ENCODE results near the gene PDGFD.

PDGFD gene

DNA sequence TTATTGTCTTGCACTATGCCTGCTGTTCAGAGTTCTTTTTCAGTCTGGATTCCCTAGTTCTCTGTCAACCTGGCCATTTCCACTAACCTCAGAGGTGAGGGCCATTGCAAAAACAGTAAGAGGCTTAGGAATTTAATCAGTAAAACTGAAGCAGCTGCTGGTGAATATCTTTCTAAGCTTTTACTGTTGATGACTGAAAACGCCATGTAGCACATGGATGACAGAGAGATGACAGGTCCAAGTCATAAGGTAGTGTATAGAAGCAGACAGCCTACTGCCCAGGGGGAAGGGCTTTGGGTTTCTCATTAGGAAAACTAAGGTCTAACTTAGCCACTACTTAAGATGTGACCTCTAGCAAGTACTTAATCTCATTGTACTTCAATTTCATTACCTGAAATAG lies 280.1 kb downstream of the PDGFD start:
- no peak for DNase-seq (ENCODE audit: low read depth in 2 of 2)

DNA sequence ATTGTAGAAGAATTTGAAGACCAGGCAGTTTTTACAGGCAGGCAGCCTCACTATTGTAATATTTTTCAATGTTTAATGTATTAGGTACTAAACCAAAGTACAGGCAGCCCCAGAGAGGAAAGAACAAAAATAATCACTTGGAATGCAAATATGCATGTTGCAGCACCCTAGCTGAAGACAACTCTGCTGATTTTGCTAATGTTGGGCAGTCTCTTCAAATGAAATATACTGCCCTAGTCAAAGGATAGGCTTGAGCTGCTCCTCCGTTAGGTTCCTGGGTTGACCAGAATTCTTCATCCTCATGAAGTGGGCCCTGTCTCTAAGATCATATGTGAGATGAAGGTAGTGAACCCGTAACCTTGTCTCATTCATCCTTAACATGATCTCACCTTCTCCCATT lies 280.7 kb downstream of the PDGFD start:
- no peak for DNase-seq (ENCODE audit: low read depth in 2 of 2)

DNA sequence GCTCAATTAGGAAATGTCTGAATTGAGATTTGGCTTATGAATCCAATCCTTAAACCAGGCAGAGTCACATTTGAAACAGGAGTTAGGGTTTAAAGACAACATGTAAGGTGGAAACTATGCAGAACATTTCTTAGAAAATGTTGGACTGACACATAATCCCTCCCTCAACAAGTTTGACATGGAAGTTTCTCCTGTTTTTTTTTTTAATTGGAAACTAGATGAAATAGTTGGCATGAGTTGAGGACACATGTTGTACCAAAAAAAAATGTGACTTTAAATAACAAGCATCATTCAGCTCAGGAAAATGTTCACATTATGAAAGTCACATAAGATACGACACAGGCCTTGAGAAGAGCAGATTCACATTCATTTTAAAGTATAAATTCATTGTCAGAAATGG lies 282.4 kb downstream of the PDGFD start:
- no peak for DNase-seq (ENCODE audit: low read depth in 2 of 2)

DNA sequence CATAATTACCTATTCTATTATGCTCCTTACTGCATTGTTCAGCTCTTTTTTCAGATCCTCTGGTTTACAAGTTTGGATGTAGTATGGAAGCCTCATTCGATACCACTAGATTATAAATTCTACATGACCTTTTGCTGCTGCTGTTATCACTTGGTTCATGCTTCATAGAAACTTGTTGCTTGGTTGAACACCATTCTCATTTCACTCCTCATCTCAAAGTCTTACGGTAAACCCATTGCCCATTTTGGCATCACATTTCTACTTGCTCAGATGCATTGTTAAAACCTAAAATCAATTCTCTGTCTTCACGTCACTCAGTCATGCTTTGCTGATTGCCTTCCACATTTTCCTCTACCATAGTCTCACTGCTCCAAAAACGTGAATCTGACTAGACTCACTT lies 283.0 kb downstream of the PDGFD start:
- no peak for DNase-seq (ENCODE audit: low read depth in 2 of 2)

DNA sequence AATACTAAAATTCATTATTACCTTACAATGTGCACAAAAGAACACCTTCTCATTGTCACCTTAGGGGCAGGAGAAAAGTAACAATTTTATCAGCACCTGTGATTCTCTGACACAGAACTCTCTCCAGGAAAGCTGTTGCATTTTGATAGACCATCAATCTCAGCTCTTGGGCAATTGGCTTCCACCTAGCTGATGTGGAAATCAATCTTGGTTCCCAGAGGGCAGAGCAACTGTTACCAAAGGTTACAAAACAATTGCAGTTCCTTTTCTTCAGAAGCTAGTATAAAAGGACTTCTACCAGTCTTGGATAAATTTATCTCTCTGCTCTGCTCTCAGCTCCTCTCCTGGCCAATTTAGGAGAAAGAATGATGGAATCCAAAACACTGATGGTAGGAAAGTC lies 285.3 kb downstream of the PDGFD start:
- no peak for DNase-seq (ENCODE audit: low read depth in 2 of 2)

DNA sequence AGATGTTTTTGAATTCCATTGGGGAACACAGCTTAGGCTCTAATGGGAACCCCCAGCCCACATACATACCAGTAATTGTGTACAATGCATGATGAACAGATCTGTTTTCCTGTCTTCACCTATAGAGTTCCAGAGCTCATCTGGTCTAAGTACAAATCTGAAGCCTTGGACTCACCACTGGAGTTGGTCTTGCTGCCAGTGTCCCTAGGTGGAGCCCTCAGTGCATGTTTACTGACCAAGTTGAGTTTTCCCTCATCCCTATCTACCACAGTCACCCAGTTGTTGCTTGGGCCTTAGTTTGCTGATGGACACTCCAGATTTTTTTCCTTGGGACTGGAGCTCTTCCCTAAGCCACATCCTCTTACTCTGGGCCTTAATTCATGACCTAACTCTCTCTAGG lies 286.7 kb downstream of the PDGFD start:
- DNase-seq (ENCODE audit: low read depth in 2 of 2): no peak

DNA sequence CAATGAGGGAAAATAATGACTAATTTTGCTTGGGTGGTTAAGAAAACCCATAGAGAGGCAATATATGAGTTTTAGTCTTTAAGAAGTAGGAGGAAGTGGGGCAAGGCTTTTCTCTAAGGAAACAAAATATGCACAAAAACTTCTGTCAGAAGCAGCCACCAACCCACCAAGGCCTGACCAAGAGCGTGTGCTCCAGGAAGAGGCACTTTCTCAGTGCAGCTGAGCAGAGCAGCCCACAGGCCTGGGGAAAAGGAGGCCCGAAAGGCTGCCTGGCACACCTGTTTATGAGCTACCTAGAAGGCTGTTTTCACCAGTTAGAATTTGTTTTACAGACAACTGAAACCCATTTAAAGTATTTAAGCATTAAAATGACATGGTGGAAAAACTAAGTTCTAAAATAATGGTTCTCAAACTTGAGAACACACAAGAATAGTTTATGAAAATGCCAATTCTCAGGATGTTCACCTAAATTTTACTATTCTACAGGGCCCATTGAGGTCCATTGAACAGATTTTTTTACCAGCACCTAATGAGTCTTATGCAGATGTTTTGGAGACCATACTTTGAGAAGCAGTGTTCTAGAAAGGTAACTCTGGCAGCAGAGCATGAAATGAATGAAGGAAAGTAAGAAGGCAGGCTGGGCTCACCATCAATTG lies 288.0 kb downstream of the PDGFD start:
- no peak for DNase-seq (ENCODE audit: low read depth in 2 of 2)

DNA sequence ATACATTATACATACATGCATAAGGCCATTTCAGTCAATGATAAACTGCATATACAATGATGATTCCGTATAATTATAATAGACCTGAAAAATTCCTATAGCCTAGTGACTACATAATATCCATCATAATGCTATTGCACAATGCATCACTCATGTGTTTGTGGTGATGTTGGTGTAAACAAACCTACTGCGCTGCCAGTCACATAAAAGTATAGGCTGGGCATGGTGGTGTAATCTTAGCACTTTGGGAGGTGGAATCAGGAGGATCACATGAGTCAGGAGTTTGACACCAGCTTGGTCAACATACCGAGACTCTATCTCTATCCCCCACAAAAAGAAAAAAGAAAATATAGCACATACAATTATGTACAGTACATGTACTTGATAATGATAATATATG lies 291.2 kb downstream of the PDGFD start:
- no peak for DNase-seq (ENCODE audit: low read depth in 2 of 2)

DNA sequence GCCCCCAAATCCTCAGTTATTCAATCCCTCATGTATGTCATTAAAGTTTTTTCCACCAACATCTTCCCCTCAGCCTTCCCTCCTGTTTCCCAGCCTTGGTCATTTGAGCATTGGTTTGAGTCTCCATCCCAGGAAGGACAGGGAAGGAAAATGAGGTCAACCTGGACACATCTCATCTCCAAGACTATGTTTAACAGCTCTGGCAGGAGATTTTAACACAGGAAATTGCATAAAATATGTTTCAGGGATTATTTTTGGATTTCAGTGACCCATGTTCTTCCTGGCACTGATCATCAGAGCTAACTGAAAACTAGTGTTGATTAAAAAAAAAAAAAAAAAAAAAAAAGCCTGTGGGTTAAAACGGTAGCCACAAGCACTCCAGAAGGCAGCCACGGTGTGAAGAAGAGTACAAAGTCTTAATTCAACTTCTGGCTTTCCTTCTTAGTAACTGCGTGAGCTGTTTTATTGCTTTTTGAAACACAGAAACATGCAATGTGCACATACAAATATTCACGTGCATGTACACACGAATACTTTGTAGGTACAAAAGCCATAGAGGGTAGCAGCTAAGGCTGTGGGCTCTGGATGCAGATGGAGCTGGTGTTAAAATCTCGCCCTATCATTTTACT lies 291.9 kb downstream of the PDGFD start:
- DNase-seq (ENCODE audit: low read depth in 2 of 2): no peak

DNA sequence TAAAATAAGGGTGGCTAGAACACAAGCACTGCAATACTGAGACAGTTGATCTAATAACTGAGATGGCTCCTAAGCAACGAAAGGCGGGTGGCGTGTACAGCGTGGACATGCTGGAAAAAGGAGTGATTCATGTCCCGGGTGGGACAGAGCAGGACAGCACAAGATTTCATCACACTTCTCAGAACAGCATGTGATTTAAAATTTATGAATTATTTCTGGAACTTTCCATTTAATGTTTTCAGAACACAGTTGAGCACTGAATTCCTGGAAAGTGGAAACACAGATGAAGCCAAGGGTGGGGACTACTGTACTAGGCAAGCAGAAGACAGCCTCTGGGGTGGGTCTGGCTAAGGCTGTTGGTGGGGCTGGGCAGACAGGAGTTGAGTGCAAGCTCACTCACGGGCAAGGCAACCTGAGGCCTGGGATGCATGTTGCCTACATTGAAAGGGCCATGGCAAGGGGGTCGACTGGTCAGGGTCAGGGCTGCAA lies 293.1 kb downstream of the PDGFD start:
- no peak for DNase-seq (ENCODE audit: low read depth in 2 of 2)

DNA sequence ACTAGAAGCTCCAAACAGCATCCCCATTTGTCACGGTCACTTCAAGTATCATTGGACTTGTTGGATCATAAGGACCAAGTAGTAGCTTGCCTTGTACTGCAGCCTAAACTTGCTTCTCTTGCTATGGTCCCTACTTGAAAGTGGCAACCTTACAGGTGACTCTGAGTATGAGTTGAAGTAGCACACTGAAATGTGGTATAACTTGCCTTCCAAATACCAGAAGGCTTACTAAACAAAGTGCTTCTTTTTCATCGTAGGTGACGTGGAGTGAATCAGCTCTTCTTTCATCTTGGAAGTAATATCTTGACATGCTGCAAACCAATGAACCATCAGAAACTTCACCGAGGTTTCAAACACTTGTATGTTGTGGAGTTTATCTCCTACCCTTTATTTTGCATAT lies 296.5 kb downstream of the PDGFD start:
- no peak for DNase-seq (ENCODE audit: low read depth in 2 of 2)

DNA sequence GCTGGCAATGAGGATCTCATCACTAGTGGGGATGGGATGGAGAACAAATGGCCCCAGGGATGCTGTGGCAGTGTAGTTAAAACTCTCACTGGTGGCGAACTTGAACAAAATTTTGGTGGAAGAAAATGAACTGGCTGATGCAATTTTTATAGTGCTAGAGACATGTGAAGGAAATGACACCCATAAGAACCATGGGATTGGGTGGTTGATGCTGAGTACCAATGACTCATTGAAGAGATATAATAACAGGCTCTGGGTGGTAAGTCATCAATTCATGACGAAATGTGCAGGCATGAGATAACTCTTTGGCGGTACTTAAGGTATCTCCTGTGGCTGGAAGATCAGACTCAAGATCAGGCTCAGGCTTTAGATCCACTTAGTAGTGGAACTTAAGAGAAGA lies 300.4 kb downstream of the PDGFD start:
- no peak for DNase-seq (ENCODE audit: low read depth in 2 of 2)

DNA sequence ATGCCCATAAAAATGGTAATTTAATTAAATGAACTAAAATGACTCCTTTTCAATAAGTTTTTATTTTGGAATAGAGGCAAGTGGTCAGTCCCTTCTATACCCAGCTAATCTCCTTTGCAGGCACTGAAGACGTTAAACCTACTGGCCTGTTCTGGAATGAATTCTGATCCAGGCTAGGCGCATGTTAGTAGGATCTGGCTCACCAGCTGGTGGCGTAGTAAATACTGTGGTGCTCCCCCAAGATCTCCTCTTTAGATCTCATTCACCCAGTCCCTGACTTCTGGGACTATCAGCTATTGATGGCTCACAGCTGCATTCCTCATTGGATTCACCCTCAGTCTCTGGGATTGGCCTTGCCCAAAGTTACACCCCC lies 301.2 kb downstream of the PDGFD start:
- no peak for DNase-seq (ENCODE audit: low read depth in 2 of 2)

DNA sequence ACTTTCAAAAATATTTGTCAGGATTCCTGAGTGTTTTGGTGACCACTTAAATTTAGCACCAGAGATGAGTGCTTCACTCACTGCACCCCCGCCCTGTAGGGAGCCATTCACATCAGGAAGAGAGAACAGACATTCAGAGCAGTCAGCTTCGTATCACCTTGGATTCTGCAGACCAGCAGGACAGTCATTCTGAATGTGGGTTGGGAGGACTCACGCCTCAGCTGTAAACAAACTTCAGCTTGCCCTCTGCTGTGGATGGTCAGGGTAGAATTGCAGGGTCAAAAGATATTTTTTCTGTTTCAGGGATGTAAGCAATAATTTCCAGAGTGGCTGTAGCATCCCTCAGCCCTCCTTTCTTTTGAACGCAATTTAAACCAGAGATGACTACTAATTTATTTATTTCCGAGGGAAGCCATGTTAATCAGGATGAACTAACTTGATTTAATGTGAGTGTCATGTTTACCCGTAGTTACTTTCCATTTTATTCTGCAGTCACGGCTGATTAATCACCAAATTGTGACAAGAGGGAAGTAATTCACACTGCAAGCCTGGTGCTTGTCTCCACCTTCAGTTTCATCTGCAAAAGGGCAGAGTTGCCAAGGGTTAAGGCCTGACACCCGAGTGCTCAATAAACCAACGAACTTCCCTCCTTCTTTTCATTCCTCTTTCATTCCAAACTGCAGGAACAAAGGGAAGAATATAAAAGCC lies 301.7 kb downstream of the PDGFD start:
- DNase-seq (ENCODE audit: low read depth in 2 of 2): no peak
